Measurements from ENCODE around the gene ASPRV1. TPM values are rescaled to one million over a fixed set of nuclear protein-coding genes. Genes with fewer than 3 reads are reported as not detected.
"Not testable (repeated sequence)": the region's sequence is repeated elsewhere in the genome, so short reads cannot be mapped to it uniquely, and the experiment has no call there.

The ASPRV1 gene
- total RNA-seq, 2 experiments from 2014 or later, result 0.65 to 0.76 TPM

GRCh38 chr2:69957965-69958364 is 3.5 kb downstream of the ASPRV1 start:
- POLR2A ChIA-PET, result no interaction called here

DNA sequence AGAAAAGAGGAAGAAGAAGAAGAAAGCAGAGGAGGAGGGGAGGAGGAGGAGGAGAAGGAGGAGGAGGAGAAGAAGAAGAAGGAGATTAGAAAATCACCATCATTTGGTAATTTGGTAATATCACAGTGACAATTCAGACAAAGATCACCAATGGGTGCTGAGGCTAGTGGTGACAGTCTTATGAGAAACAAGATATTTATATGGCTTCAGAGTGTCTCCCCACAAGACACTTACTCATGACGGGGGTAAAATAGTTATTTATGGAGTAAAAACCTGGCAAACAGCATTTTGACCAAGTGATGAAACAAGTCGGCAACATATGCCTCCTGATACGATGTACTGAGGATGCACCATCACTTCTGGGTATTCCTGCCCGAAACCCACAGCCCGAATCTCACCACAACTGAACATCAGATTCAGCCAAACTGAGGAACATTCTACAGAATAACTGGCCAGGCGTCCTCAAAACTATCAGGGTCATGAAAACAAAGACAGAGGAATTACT is 4.9 kb downstream of the ASPRV1 start:
- DNase-seq, result no peak
- Mint-ChIP-seq H3K27ac (no peak overlapping the region), H3K4me3 (no peak overlapping the region), H3K9me3 (no peaks in the 10 kb centered on the region), H3K27me3 (no peaks in the 10 kb centered on the region), H3K36me3 (ENCODE audit: low read depth) (no peaks in the 10 kb centered on the region), H3K4me1 (ENCODE audit: low read depth) (peaks cover 3% of the 10 kb centered on the region)
- TF ChIP-seq, protein P1, sequence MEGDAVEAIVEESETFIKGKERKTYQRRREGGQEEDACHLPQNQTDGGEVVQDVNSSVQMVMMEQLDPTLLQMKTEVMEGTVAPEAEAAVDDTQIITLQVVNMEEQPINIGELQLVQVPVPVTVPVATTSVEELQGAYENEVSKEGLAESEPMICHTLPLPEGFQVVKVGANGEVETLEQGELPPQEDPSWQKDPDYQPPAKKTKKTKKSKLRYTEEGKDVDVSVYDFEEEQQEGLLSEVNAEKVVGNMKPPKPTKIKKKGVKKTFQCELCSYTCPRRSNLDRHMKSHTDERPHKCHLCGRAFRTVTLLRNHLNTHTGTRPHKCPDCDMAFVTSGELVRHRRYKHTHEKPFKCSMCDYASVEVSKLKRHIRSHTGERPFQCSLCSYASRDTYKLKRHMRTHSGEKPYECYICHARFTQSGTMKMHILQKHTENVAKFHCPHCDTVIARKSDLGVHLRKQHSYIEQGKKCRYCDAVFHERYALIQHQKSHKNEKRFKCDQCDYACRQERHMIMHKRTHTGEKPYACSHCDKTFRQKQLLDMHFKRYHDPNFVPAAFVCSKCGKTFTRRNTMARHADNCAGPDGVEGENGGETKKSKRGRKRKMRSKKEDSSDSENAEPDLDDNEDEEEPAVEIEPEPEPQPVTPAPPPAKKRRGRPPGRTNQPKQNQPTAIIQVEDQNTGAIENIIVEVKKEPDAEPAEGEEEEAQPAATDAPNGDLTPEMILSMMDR (IDR thresholded peaks at IDR 0.05), result no peak
- no peak for ATAC-seq
- intact Hi-C loops (cut with micrococcal nuclease), result no loop called here
- POLR2A ChIA-PET, result interaction anchor here (1.2 kb wide), 1 partner anchor 12 kb away, joined by 3 read pairs; no protein-coding TSS in a partner anchor
- CTCF ChIA-PET, result interaction anchor here (1.4 to 2.3 kb wide), 2 partner anchors 12 to 44 kb away, joined by 3 to 7 read pairs; no protein-coding TSS in a partner anchor

More at GRCh38 chr2:69957965-69958364, 3.5 kb downstream of the ASPRV1 start:
- Mint-ChIP-seq H3K4me1 (ENCODE audit: low read depth) (no peaks in the 10 kb centered on the region), H3K27me3 (no peaks in the 10 kb centered on the region), H3K9me3 (no peaks in the 10 kb centered on the region), H3K4me3 (no peak overlapping the region), H3K27ac (no peak overlapping the region), H3K36me3 (ENCODE audit: low read depth) (no peaks in the 10 kb centered on the region)
- DNase-seq, result no peak
- CTCF ChIA-PET, result no interaction called here
- ATAC-seq, result no peak
- intact Hi-C loops (cut with micrococcal nuclease), result no loop called here
- TF ChIP-seq, protein P1 (IDR thresholded peaks at IDR 0.05), result no peak

DNA sequence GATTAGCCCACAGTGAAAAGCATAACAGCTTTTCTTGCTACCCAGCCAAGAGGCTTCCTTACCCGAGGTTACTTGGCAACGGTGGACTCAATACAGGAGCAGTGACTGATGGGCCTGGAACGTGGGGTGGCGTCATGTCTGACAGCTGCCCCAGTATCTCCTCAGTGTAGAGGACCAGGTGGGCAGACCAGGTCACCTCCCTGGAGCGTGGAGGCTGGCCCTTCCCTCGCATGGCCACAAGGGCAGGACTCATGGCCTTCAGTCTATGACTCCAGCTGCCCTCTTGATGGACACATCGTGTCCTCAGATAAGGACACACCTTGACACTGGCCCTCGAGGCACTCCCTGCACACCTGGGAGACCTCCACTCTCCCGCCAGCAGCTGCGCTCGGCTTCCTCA is 6.4 kb downstream of the ASPRV1 start:
- ChIA-PET POLR2A (interaction anchor here (0.9 to 1.8 kb wide), 4 partner anchors 9 to 13 kb away, joined by 3 to 4 read pairs (median 3); no protein-coding TSS in a partner anchor), CTCF (interaction anchor here (1.1 to 2.3 kb wide), 3 partner anchors 11 to 43 kb away, joined by 3 to 7 read pairs (median 3); no protein-coding TSS in a partner anchor)
- ATAC-seq, result no peak
- Mint-ChIP-seq H3K9me3 (no peaks in the 10 kb centered on the region), H3K36me3 (ENCODE audit: low read depth) (no peaks in the 10 kb centered on the region), H3K4me1 (ENCODE audit: low read depth) (peaks cover 3% of the 10 kb centered on the region), H3K27me3 (no peaks in the 10 kb centered on the region), H3K27ac (no peak overlapping the region), H3K4me3 (no peak overlapping the region)
- intact Hi-C loops (cut with micrococcal nuclease), result no loop called here
- no peak for DNase-seq
- TF ChIP-seq, protein P1 (IDR thresholded peaks at IDR 0.05), result no peak

GRCh38 chr2:69954084-69954483 is 7.3 kb downstream of the ASPRV1 start:
- intact Hi-C loops (cut with micrococcal nuclease), result no loop called here
- Mint-ChIP-seq H3K27me3 (no peaks in the 10 kb centered on the region), H3K27ac (no peak overlapping the region), H3K9me3 (no peaks in the 10 kb centered on the region), H3K36me3 (ENCODE audit: low read depth) (no peaks in the 10 kb centered on the region), H3K4me3 (no peak overlapping the region), H3K4me1 (ENCODE audit: low read depth) (peaks cover 3% of the 10 kb centered on the region)
- ATAC-seq, result no peak
- CTCF ChIA-PET, result interaction anchor here (1.1 to 2.3 kb wide), 3 partner anchors 31 to 114 kb away, joined by 3 to 7 read pairs (median 3); no protein-coding TSS in a partner anchor
- DNase-seq, result no peak
- POLR2A ChIA-PET, result interaction anchor here (1.2 to 1.8 kb wide), 2 partner anchors 8 to 34 kb away, joined by 4 to 5 read pairs; no protein-coding TSS in a partner anchor
- TF ChIP-seq, protein P1 (IDR thresholded peaks at IDR 0.05), result no peak

- Mint-ChIP-seq H3K27ac (no peak overlapping the region), H3K27me3 (no peaks in the 10 kb centered on the region), H3K4me1 (ENCODE audit: low read depth) (peaks cover 6% of the 10 kb centered on the region), H3K9me3 (no peaks in the 10 kb centered on the region), H3K36me3 (ENCODE audit: low read depth) (no peaks in the 10 kb centered on the region), H3K4me3 (no peak overlapping the region)
- intact Hi-C loops (cut with micrococcal nuclease), result no loop called here
- ChIA-PET CTCF (interaction anchor here (1.1 to 1.7 kb wide), 2 partner anchors 40 to 115 kb away, joined by 3 read pairs; no protein-coding TSS in a partner anchor), POLR2A (interaction anchor here (1.2 kb wide), 1 partner anchor 32 kb away, joined by 5 read pairs; no protein-coding TSS in a partner anchor)
- DNase-seq (no peak), ATAC-seq (no peak)
- TF ChIP-seq, protein P1 (IDR thresholded peaks at IDR 0.05), result no peak
These were observed 8.9 kb downstream of the ASPRV1 start for GRCh38 chr2:69952336-69953115.

DNA sequence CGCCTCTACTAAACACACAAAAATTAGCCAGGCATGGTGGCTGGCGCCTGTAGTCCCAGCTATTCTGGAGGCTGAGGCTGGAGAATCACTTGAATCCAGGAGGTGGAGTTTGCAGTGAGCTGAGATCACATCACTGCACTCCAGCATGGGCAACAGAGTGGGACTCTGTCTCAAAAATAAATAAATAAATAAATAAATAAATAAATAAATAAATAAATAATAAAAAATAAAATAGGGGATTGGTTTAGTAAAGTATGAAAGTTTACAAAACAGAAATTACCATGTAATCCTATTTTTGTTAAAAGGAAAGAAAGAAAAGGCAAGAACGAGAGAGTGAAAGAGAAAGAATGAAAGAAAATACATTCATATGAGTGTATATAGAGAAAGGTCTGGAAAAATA is 10.8 kb downstream of the ASPRV1 start:
- POLR2A ChIA-PET, ATAC-seq: not testable (repeated sequence)
- peaks cover 25% of the 10 kb centered on the region for H3K4me1 Mint-ChIP-seq (ENCODE audit: low read depth)

More for the DNA sequence above, 10.8 kb downstream of the ASPRV1 start:
- H3K27ac Mint-ChIP-seq; intact Hi-C loops (cut with micrococcal nuclease); H3K4me3 Mint-ChIP-seq; H3K36me3 Mint-ChIP-seq (ENCODE audit: low read depth); H3K27me3 Mint-ChIP-seq; CTCF ChIA-PET; H3K9me3 Mint-ChIP-seq; DNase-seq: not testable (repeated sequence)
